Nephron (organoid): ENCODE data around the gene RAB11FIP4.
A peak's percentile ranks its signal among the peaks of the same experiment; 100 is the strongest.

Experiments used
- H3K27ac Mint-ChIP-seq, 3 experiments: 2 replicates each; pipeline ENCODE4 v1.8.0; 2020; ENCODE audit warnings: mixed read lengths in 3 of 3, mild to moderate bottlenecking in 2 of 3, moderate library complexity in 1 of 3
- H3K27me3 Mint-ChIP-seq: 2 replicates; pipeline ENCODE4 v1.8.0; 2021; ENCODE audit warnings: low read depth, mild to moderate bottlenecking, moderate library complexity, mixed read lengths
- H3K36me3 Mint-ChIP-seq: 2 replicates; pipeline ENCODE4 v1.8.0; 2020; ENCODE audit warnings: low read depth, mixed read lengths
- H3K4me1 Mint-ChIP-seq: 2 replicates; pipeline ENCODE4 v1.8.0; 2020; ENCODE audit warnings: mixed read lengths
- H3K4me3 Mint-ChIP-seq, 3 experiments: 2 replicates each; pipeline ENCODE4 v1.8.0; 2020; ENCODE audit warnings: mild to moderate bottlenecking in 3 of 3, mixed read lengths in 3 of 3, moderate library complexity in 2 of 3
- H3K9me3 Mint-ChIP-seq: 2 replicates; pipeline ENCODE4 v1.8.0; 2020; ENCODE audit warnings: mixed read lengths
- TF ChIP-seq, protein P1 (sequence below), 3 experiments: fragments of 200-600 bp; sonication (generic); IDR thresholded peaks; one replicate each; pipeline ENCODE4 v1.5.0; 2021; ENCODE audit warnings: antibody characterized with exemption in 3 of 3; ENCODE audit not compliant: unreplicated experiment in 3 of 3

Gene RAB11FIP4

DNA sequence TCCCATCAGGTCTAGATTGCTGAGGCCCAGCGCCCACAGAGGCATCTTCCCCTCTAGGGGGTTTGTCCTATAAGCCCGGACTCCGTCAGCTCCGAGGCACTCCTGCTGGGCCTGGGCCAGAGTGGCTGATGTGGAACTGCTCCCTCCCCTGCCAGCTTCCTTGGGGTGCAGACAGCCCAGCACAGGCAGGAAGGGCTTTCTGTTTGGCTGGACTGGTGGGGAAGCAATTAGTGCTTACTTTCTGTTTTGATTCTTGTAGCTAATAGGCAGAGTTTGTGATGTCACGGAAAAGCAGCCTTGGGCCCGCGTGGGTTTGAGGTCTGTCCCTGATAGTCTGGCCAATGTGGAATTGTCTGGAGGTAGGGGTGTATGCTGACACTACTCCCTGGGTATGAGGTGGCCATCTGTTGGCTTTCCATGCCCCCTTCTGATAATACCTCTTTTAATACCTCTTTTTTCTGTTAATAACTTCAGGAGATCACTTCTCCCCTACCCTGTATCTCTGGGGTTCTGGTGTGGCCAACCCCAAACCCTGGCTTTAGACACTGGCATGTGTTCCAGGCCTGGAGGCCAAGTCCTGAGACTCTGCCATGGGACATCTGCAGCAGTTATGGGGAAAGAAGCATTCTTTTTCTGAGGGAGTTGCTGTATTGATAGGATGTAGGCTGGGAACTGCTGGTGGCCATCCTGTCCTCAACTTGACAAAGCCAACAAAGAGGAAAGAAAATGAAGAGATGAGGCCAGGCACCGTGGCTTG, 190.9 kb downstream of the RAB11FIP4 start:
- TF ChIP-seq, protein P1, sequence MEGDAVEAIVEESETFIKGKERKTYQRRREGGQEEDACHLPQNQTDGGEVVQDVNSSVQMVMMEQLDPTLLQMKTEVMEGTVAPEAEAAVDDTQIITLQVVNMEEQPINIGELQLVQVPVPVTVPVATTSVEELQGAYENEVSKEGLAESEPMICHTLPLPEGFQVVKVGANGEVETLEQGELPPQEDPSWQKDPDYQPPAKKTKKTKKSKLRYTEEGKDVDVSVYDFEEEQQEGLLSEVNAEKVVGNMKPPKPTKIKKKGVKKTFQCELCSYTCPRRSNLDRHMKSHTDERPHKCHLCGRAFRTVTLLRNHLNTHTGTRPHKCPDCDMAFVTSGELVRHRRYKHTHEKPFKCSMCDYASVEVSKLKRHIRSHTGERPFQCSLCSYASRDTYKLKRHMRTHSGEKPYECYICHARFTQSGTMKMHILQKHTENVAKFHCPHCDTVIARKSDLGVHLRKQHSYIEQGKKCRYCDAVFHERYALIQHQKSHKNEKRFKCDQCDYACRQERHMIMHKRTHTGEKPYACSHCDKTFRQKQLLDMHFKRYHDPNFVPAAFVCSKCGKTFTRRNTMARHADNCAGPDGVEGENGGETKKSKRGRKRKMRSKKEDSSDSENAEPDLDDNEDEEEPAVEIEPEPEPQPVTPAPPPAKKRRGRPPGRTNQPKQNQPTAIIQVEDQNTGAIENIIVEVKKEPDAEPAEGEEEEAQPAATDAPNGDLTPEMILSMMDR (IDR thresholded peaks at IDR 0.05; ENCODE audit: unreplicated experiment in 3 of 3) = no peak
- H3K36me3 Mint-ChIP-seq = no peaks in the 10 kb centered on the region
- H3K4me3 Mint-ChIP-seq = no peak overlapping the region
- H3K27ac Mint-ChIP-seq = peak overlapping the region in 1 of 3 experiments; percentile 15
- peaks cover 28% of the 10 kb centered on the region for H3K4me1 Mint-ChIP-seq
- peaks cover 3% of the 10 kb centered on the region for H3K27me3 Mint-ChIP-seq
- no peaks in the 10 kb centered on the region for H3K9me3 Mint-ChIP-seq

DNA sequence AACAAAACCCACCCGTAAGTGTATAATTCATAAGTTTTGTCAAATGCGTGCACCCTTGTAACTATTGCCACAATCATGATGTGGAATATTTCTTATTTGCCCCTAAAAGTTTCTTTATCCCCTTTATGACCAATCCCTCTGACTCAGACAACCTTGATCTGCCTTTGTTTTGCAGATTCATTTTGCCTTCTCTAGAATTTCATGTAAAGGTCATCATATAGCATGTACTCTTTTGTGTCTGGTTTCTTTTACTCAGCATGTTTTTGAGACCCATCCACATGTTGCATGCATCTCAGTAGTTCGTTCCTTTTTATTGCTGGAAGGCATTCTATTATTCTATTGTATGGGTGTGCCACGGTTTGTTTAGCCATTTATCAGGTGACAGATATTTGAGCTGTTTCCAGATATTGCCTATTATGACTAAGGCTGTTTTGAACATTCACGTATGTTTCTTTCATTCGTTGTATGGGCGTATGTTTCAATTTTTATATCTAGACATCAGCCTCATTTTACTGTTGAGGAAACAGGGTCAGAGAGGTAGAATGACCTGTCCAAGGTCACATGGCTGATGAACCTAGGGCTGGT, 192.4 kb downstream of the RAB11FIP4 start:
- peaks cover 3% of the 10 kb centered on the region for H3K27me3 Mint-ChIP-seq
- no peaks in the 10 kb centered on the region for H3K9me3 Mint-ChIP-seq
- TF ChIP-seq, protein P1 (IDR thresholded peaks at IDR 0.05; ENCODE audit: unreplicated experiment in 3 of 3) = no peak
- no peaks in the 10 kb centered on the region for H3K36me3 Mint-ChIP-seq
- no peak overlapping the region for H3K27ac Mint-ChIP-seq
- peaks cover 28% of the 10 kb centered on the region for H3K4me1 Mint-ChIP-seq
- H3K4me3 Mint-ChIP-seq = no peak overlapping the region

DNA sequence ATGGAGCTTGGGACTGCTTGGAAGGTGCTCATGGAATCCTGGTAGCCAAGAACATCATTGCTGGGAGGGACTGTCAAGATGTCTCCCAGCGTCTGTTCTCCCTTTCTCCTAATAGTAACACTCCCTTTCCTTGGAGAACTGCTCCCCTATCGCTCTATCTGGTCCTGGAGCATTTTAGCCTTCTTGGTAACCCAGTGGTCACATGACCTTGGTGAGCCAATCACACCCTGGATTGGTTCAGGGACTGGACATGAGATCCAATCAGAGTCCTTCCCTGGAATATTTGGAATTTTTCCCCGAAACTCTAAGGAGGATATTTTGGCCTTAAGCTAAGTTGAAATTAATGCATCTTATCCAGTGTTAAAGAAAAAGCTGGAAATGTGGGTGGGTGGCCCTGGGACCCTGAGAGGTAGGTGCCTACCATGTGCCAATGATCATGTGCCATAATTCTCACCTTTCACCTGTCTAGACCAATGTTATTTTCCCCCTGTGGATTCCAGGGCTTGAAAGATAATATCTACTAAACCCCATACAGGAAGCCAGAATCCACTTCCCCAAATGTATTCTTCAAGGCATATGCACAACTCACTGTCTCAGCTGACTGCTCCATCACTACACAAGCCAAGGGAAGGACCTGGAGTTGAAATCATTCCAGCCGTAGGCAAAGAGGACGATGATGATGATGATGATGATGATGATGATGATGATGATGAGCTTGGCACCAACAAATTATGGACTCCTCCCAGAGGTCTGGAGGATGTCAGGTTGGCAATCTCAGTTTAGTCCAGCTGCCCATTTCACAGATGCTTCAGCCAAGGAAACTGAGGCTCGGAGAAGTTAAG, 193.2 kb downstream of the RAB11FIP4 start:
- Mint-ChIP-seq H3K27ac (no peak overlapping the region), H3K36me3 (no peaks in the 10 kb centered on the region), H3K4me3 (no peak overlapping the region), H3K4me1 (peaks cover 23% of the 10 kb centered on the region), H3K9me3 (no peaks in the 10 kb centered on the region), H3K27me3 (peaks cover 3% of the 10 kb centered on the region)
- TF ChIP-seq, protein P1 (IDR thresholded peaks at IDR 0.05; ENCODE audit: unreplicated experiment in 3 of 3) = no peak

DNA sequence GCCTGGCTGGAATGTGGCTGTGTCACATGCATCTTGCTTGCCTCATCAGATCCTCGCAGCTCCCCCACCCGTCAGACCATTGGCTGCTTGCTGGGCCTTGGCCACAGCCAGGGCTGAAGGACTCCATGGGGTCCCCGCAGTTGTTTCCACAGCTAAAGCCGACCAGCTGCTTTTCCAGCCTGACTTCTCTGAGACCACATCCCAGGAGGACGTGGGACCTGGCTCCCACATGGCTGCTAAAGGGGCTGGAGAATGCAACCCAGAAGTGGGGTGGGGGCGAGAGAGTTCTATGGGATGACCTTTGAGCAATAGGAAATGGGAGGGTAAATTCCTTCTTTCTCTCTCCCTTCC, 193.8 kb downstream of the RAB11FIP4 start:
- Mint-ChIP-seq H3K36me3 (no peaks in the 10 kb centered on the region), H3K27ac (no peak overlapping the region), H3K27me3 (peaks cover 3% of the 10 kb centered on the region), H3K4me1 (peaks cover 23% of the 10 kb centered on the region), H3K4me3 (no peak overlapping the region), H3K9me3 (no peaks in the 10 kb centered on the region)
- TF ChIP-seq, protein P1 (IDR thresholded peaks at IDR 0.05; ENCODE audit: unreplicated experiment in 3 of 3) = no peak

DNA sequence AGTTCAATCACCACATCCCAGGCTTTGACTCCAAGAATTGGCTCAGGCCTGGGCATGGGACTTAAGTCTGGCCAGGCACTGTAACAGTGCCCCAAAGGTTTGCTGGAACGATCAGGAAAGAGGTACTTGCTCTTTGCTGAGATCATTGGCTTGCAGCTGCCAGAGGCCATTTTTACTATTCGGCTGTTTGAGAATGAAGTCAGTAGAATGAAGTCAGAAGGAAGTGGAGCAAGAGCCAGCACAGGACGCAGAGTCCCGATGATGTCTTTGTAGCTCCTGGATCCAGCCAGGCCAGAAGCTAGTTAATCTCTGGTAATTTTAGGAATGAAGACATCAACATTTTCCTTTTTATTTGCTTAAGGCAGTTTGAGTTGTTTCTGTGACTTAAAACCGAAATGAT, 195.5 kb downstream of the RAB11FIP4 start:
- TF ChIP-seq, protein P1 (IDR thresholded peaks at IDR 0.05; ENCODE audit: unreplicated experiment in 3 of 3) = no peak
- H3K27ac Mint-ChIP-seq = no peak overlapping the region
- no peaks in the 10 kb centered on the region for H3K36me3 Mint-ChIP-seq
- no peaks in the 10 kb centered on the region for H3K9me3 Mint-ChIP-seq
- peaks cover 10% of the 10 kb centered on the region for H3K4me1 Mint-ChIP-seq
- peaks cover 2% of the 10 kb centered on the region for H3K27me3 Mint-ChIP-seq
- H3K4me3 Mint-ChIP-seq = no peak overlapping the region
